SK-N-SH (cell line): ENCODE measurements around the gene RUVBL1. TPM values are rescaled to one million over a fixed set of nuclear protein-coding genes. Genes with fewer than 3 reads are reported as not detected.

ENCODE experiments used
- polyA plus RNA-seq, 3 experiments: library from polyadenylated mRNA; depleted of rRNA; stranded (reverse); fragments of >200 nt; gene quantifications; 2 replicates each; pipeline ENCODE4 v1.2.3, GENCODE V29; 2012
- small RNA-seq, 7 experiments: library from RNA; depleted of rRNA; stranded (forward); fragments of <200 nt; gene quantifications; one replicate each; pipeline ENCODE3, GENCODE V24; 2012

The RUVBL1 gene
- polyA plus RNA-seq, 1 of the 3 experiments (the other 2 are of a cell fraction) = 140 TPM

Small RNAs within 50 kb of the gene (small RNA-seq; reads per million reads assigned to genes)
- gene RNU2-37P = 0 to 0.79 (median 0) reads per million in 7 experiments
- gene RNU6-823P = 0 reads per million in 7 experiments

Other genes starting within 250 kb of the RUVBL1 start
- gene KBTBD12, start 208.6 kb downstream of the RUVBL1 start, polyA plus RNA-seq (2012; rRNA removed) = not detected in 2 replicates
- gene SEC61A1, start 71.4 kb downstream of the RUVBL1 start, polyA plus RNA-seq (2012; rRNA removed) = 153 and 215 TPM in 2 replicates
- 10.5 and 12.4 TPM in 2 replicates for gene EEFSEC, start 29.7 kb upstream of the RUVBL1 start, polyA plus RNA-seq (2012; rRNA removed)